GM08714 (cell line): Measurements from ENCODE around the gene VAMP4.

ENCODE experiments used
- H3K4me3 ChIP-seq: fragments of 200-500 bp; sonication (Bioruptor generic); 2 replicates; pipeline ENCODE4 v1.5.1; 2014; ENCODE audit warnings: mild to moderate bottlenecking, low read length, inconsistent platforms
- ZNF274 ChIP-seq: IDR thresholded peaks from 2 replicates; pipeline ENCODE4 v1.6.1; 2012; ENCODE audit warnings: mild to moderate bottlenecking, low read depth, low read length

VAMP4 gene

DNA sequence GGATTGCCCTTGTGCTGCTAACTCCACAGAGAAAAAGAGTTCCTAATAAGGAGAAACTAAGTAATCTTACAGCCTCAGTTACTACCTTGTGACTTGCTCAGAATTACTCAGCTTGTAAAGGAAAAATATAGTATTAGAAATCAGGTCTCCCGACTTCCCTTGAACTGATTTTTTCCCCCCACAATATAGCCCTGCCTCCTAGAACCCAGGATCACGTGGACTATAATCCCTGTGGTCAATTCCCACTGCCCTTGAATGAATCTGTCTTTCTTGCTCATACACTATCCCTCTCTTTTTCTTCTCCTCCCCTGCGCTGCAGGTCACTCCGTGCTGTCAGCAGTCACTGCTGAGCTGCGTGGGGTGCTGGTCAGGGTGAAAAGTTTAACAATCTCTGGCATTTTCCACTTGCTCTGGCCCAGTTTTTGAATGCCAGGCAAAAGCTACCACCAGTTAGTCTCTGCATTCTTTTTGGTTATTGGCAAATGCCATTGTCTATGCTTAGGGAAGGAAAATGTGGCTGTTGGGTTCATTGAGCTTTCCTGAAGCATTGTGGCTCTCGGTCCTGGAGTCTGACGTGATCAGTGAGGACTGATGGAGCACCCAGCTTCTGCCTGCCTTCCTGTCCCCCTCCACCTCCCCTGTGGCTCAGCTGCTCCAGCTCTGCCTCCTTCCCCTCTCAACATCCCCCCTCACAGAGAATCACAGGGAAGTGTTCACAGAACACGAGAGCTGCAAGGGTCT is 87.5 kb downstream of the VAMP4 start:
- no peak overlapping the region for H3K4me3 ChIP-seq
- TF ChIP-seq ZNF274: no peak

DNA sequence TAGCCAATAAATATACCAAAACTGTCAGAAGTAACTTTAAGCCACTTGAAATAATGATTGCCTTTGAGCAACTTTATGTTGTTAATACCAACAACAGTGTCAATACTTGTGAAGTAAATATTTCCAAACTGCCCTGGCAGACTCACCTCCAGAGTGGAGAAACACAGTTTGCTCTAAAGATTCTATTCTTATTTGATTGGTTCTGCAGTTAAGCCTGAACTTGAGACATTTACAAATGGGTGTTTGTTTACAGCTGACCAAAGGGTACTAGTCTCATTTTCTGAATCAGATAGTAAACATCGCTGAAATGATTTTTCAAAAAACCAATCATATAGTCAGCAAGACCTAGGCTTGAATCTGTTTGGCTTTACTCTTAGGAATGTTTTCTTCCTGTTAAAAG is 88.1 kb downstream of the VAMP4 start:
- no peak for TF ChIP-seq ZNF274
- no peak overlapping the region for H3K4me3 ChIP-seq

DNA sequence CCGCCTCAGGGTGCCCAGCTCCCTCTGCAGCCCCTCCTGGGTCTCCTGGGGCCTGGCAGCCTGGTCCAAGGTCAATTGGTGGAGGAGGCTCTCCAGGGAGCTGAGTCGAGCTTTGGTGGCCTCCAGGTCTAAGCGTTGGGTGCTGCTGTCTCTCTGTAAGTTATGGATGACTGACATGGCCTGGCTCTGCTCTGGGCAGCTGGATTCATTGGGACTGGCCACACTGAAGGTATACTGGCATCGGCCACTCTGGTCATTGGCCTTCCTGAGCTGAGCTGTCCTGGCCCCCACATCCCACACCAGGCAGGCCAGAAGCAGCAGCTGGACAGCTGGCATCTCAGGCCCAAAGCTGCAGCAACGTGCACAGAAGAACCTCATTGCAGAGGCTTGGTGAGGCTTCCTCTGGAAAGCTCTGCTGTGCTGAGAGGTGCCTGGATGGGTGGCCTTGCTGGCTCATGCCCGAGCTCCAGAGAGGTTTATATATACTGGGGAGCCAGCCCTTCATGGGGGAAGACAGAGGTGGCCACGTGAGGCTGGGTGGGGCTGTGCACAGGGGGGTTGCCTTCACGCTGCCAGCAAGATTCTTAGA is 89.5 kb downstream of the VAMP4 start, which contains the start of gene MYOC:
Gene MYOC (minus strand): TSS at position 455 of the 589 bp plus-strand sequence. CDS start 77 bp downstream, at position 378.
- no peak for TF ChIP-seq ZNF274
- no peak within 1 kb of the TSS for H3K4me3 ChIP-seq
